Left lung (tissue), 10 donors: ENCODE data around the gene SDK2. TPM values are rescaled to one million over a fixed set of nuclear protein-coding genes. Genes with fewer than 3 reads are reported as not detected.

Experiments
- ATAC-seq: fragments of 200-7000 bp; cut with Tn5 transposase; one replicate; pipeline ENCODE4 v1.9.1; 2020; ENCODE audit warnings: moderate library complexity
- DNase-seq, 4 donors: peaks; one replicate each; pipeline ENCODE4 v3.0.0-alpha.2; 2013 to 2020
- H3K27ac ChIP-seq, 2 donors: fragments of 200-600 bp; sonication (generic) in 1 of 2; one replicate each; pipeline versions ENCODE4 v1.5.0 to v1.8.0; 2020 to 2021
- H3K27me3 ChIP-seq, 2 donors: fragments of 200-600 bp; sonication (generic) in 1 of 2; one replicate each; pipeline versions ENCODE4 v1.5.0 to v1.8.0; 2020 to 2021
- H3K36me3 ChIP-seq, 2 donors: fragments of 200-600 bp; sonication (generic) in 1 of 2; one replicate each; pipeline versions ENCODE4 v1.5.0 to v1.8.0; 2020 to 2021
- H3K4me1 ChIP-seq, 2 donors: fragments of 200-600 bp; one replicate each; pipeline ENCODE4 v1.8.0; 2021
- H3K4me3 ChIP-seq, 2 donors: fragments of 200-600 bp; sonication (generic) in 1 of 2; one replicate each; pipeline versions ENCODE4 v1.5.0 to v1.8.0; 2020 to 2021; ENCODE audit warnings: mild to moderate bottlenecking in 1 of 2
- H3K9me3 ChIP-seq, 2 donors: fragments of 200-600 bp; sonication (generic) in 1 of 2; one replicate each; pipeline versions ENCODE4 v1.5.0 to v1.8.0; 2020 to 2021
- intact Hi-C, 2 donors: fragments of 100-400 bp; cut with DNase I; formaldehyde crosslinking; loops; one replicate each; pipeline versions ENCODE4 v1.11.2 to v1.14.2; 2022
- polyA plus RNA-seq, 6 donors: library from polyadenylated mRNA; unstranded; fragments of 120-200 nt; gene quantifications; one replicate each; pipeline ENCODE4 v1.2.1, GENCODE V29; 2013; ENCODE audit not compliant: insufficient read length in 6 of 6
- total RNA-seq, 2 donors: library from RNA; stranded (reverse); fragmentation: NEBNext Ultra II Directional; extraction: Animal tissue kit (Norgen Biotek cat#: 25700); gene quantifications; one replicate each; pipeline ENCODE4 v1.2.1, GENCODE V29; 2021
- TF ChIP-seq, protein P1 (sequence below), 2 donors: fragments of 200-600 bp; sonication (generic) in 1 of 2; IDR thresholded peaks; one replicate each; pipeline versions ENCODE4 v1.5.0 to v1.8.0; 2021; ENCODE audit warnings: antibody characterized with exemption in 2 of 2
- donor health status: DM: no; HTN: yes; CAD: no.
- donor health status: DM: no; HTN: no; CAD: no.

SDK2 gene
- total and polyA plus RNA-seq, 8 donors, result 6.0 to 10.9 (median 7.5) TPM

DNA sequence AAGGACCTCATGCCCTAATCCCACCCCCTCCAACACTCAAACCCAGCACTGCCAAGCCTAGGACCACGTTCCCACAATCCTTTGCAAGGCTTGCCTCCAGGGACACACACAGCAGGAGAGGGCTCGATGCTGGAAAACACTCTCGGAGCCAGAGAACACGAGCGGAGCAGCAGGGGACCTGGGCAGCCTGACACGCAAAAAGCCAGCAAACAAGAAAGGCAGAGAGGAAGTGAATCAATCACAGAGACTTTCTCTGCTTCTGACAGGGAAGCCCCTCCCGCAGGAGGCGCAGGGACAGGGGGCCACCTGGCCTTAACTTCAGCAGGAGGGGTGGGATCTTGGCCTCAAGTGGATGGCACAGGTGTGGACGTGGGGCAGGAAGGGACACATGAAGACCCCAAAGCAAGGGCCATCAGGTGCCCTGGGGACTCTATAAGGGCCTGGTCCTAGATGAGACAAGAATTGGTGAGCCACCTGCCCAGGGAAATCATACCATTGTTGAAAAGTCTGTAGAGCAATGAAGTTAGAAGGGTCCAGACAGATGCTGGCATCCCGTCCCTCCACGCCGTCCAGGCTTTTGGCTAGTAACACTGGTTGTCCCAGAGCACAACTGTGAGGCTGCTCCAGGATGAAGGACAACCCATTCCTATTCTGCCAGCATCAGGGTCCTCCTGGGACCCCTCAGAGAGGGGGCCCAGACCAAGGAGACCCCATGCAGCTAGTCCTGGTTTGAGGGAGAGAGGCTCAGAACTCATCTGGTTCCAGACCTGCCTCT is 2.2 kb downstream of the SDK2 start:
- ATAC-seq (no peak), DNase-seq (no peak)
- Histone ChIP-seq H3K9me3 (no peaks in the 10 kb centered on the region), H3K4me3 (no peak overlapping the region), H3K27me3 (peaks cover 44 to 88% of the 10 kb centered on the region in 2 donors), H3K27ac (no peak overlapping the region), H3K36me3 (no peaks in the 10 kb centered on the region), H3K4me1 (peaks cover 0 to 32% of the 10 kb centered on the region in 2 donors)
- TF ChIP-seq, protein P1, sequence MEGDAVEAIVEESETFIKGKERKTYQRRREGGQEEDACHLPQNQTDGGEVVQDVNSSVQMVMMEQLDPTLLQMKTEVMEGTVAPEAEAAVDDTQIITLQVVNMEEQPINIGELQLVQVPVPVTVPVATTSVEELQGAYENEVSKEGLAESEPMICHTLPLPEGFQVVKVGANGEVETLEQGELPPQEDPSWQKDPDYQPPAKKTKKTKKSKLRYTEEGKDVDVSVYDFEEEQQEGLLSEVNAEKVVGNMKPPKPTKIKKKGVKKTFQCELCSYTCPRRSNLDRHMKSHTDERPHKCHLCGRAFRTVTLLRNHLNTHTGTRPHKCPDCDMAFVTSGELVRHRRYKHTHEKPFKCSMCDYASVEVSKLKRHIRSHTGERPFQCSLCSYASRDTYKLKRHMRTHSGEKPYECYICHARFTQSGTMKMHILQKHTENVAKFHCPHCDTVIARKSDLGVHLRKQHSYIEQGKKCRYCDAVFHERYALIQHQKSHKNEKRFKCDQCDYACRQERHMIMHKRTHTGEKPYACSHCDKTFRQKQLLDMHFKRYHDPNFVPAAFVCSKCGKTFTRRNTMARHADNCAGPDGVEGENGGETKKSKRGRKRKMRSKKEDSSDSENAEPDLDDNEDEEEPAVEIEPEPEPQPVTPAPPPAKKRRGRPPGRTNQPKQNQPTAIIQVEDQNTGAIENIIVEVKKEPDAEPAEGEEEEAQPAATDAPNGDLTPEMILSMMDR (IDR thresholded peaks at IDR 0.05), result no peak
- intact Hi-C loops, result no loop called here

DNA sequence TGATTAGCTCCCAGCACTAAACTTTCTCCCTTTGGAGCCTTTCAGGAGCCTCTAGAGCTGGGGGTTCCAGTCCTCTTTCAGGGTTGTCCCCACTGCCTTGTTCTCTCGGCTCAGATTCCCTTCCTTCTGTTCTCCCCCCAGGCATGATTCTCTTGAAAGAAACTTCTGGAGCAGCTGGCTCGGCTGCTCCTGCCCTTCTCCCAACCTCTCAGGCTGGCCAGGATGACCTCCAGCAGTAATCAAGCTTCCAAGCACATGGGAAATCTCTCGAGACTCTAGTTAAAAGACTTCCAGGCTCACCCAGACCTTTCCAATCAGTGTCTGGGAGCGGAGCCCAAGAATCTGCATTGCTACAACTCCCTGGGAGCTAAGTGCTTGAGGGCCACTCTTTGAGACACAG is 3.6 kb downstream of the SDK2 start:
- Histone ChIP-seq H3K27me3 (peaks cover 37 to 75% of the 10 kb centered on the region in 2 donors), H3K4me3 (no peak overlapping the region), H3K4me1 (peaks cover 0 to 32% of the 10 kb centered on the region in 2 donors), H3K27ac (no peak overlapping the region), H3K36me3 (no peaks in the 10 kb centered on the region), H3K9me3 (no peaks in the 10 kb centered on the region)
- intact Hi-C loops, result no loop called here
- TF ChIP-seq, protein P1 (IDR thresholded peaks at IDR 0.05), result no peak
- DNase-seq, result no peak
- ATAC-seq, result no peak

DNA sequence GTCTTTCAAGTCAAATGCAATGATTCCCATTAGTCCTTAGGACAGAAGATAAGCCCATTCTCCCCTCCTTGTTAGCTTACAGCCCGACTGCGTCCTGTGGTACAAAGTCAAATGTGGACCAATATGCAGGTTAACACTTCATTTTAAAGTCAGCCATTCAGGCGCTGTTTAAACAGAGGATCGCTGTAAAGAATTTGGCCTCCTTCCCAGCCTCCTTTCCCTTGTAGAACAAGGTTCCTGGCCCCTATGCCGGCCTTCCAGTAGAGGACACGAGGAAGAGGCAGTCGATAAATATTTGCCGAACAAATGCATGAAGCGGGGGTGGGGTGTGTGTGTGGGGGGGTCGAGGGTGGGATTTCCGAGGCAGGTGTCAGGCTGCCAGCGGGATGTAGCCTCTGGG is 4.3 kb downstream of the SDK2 start:
- H3K27ac ChIP-seq, result no peak overlapping the region
- peaks cover 0 to 26% of the 10 kb centered on the region in 2 donors for H3K4me1 ChIP-seq
- H3K4me3 ChIP-seq, result no peak overlapping the region
- intact Hi-C loops, result no loop called here
- DNase-seq (peak in 2 of 4 donors; percentile 56 to 72), ATAC-seq (peak; percentile 46)
- no peaks in the 10 kb centered on the region for H3K36me3 ChIP-seq
- TF ChIP-seq, protein P1 (IDR thresholded peaks at IDR 0.05), result no peak
- peaks cover 32 to 67% of the 10 kb centered on the region in 2 donors for H3K27me3 ChIP-seq
- no peaks in the 10 kb centered on the region for H3K9me3 ChIP-seq

DNA sequence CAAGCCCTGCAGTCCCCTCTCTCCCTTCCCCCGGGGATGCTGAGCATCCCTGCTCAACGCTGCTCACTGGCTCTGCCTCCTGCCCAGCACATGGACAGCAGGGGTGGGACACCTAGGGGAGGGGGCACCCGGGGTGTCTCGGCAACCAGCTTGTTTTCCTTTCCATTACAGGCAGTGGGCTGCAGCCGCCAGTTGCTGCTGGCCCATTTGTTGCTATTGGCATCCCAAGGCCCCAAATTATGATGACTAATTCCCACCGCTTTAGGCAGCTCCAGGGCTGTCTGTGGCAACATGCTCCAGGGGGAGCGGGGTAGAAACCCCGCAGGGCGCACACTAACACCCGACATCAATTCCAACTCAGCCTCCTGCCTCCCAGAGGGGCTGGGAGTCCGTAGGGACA is 4.9 kb downstream of the SDK2 start:
- Histone ChIP-seq H3K9me3 (no peaks in the 10 kb centered on the region), H3K36me3 (no peaks in the 10 kb centered on the region), H3K27me3 (peaks cover 32 to 61% of the 10 kb centered on the region in 2 donors), H3K4me3 (no peak overlapping the region), H3K4me1 (peaks cover 0 to 20% of the 10 kb centered on the region in 2 donors), H3K27ac (no peak overlapping the region)
- TF ChIP-seq, protein P1 (IDR thresholded peaks at IDR 0.05), result no peak
- ATAC-seq (no peak), DNase-seq (no peak)
- intact Hi-C loops, result no loop called here

DNA sequence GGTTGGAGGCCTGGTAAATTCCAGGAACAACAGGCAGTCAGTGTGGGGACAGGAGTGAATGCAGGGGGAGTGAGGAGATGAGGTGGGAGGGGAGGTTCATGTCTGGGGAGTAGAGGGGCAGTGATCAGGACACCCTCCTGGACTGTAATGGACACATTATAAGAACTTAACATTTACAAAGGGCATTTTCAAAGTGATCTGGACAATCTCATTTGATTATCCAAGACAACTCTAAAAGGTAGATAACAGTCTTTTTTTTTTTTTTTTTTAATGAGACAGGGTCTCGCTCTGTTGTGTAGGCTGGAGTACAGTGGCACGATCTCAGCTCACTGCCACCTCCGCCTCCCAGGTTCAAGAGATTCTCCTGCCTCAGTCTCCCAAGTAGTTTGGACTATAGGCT is 5.7 kb downstream of the SDK2 start:
- DNase-seq, result no peak
- TF ChIP-seq, protein P1 (IDR thresholded peaks at IDR 0.05), result no peak
- Histone ChIP-seq H3K36me3 (no peaks in the 10 kb centered on the region), H3K27ac (no peak overlapping the region), H3K4me3 (no peak overlapping the region), H3K9me3 (no peaks in the 10 kb centered on the region), H3K4me1 (peaks cover 0 to 14% of the 10 kb centered on the region in 2 donors), H3K27me3 (peaks cover 25 to 54% of the 10 kb centered on the region in 2 donors)
- intact Hi-C loops, result no loop called here
- ATAC-seq, result no peak
